Activated naive CD4-positive, alpha-beta T cell treated with anti-CD3 and anti-CD28 coated beads, Interleukin-2, amount 10 ng/mL, durations not matched to agents 7 days and 5 days (primary cell): ENCODE data around the gene MLX.

Experiments used
- CTCF ChIA-PET: fragments of 350-600 bp; sonication (Branson Sonifier 250); formaldehyde crosslinking; loops from one replicate; lab custom pipeline; 2021; ENCODE audit warnings: antibody characterized with exemption; lab: Charles Lee
- DNase-seq: peaks from one replicate; pipeline ENCODE4 v3.0.0-alpha.2; 2020
- H3K27ac Mint-ChIP-seq: one replicate; pipeline ENCODE4 v1.8.0; 2021; ENCODE audit warnings: mild to moderate bottlenecking, moderate library complexity, mixed read lengths
- H3K27me3 Mint-ChIP-seq: one replicate; pipeline ENCODE4 v1.8.0; 2021; ENCODE audit warnings: mild to moderate bottlenecking, mixed read lengths
- H3K36me3 Mint-ChIP-seq: one replicate; pipeline ENCODE4 v1.8.0; 2021; ENCODE audit warnings: mixed read lengths
- H3K4me1 Mint-ChIP-seq: one replicate; pipeline ENCODE4 v1.8.0; 2021; ENCODE audit warnings: mixed read lengths
- H3K4me3 Mint-ChIP-seq: one replicate; pipeline ENCODE4 v1.8.0; 2021; ENCODE audit warnings: mild to moderate bottlenecking, moderate library complexity, mixed read lengths
- H3K9me3 Mint-ChIP-seq: one replicate; pipeline ENCODE4 v1.8.0; 2021; ENCODE audit warnings: mixed read lengths

MLX gene

GRCh38 chr17:42566883-42567573 lies at the start of gene MLX:
Gene MLX (plus strand): TSS chr17:42567100. CDS start chr17:42567125, 25 bp downstream.
- H3K9me3 Mint-ChIP-seq = no peaks in the 10 kb centered on the region
- CTCF ChIA-PET = interaction anchor here (1.0 to 2.7 kb wide), 2 partner anchors 11 to 37 kb away, joined by 3 to 20 read pairs; partner anchors contain the start of gene PSMC3IP
- H3K4me1 Mint-ChIP-seq = peaks cover 61% of the 10 kb centered on the region
- H3K27me3 Mint-ChIP-seq = peaks cover 6% of the 10 kb centered on the region
- H3K4me3 Mint-ChIP-seq = peak within 1 kb of the TSS; percentile 93
- peaks cover 58% of the 10 kb centered on the region for H3K36me3 Mint-ChIP-seq
- H3K27ac Mint-ChIP-seq = peak within 1 kb of the TSS; percentile 95
- peak; percentile 94 for DNase-seq

GRCh38 chr17:42517516-42517915 lies 49.4 kb upstream of the MLX start:
- CTCF ChIA-PET = interaction anchor here (0.7 to 5.8 kb wide), 19 partner anchors 10 to 305 kb away, joined by 3 to 76 read pairs (median 5); partner anchors contain the start of gene CAVIN1
- peak; percentile 89 for DNase-seq
- Mint-ChIP-seq H3K9me3 (no peaks in the 10 kb centered on the region), H3K27me3 (peaks cover 64% of the 10 kb centered on the region), H3K4me3 (no peak overlapping the region), H3K4me1 (peaks cover 5% of the 10 kb centered on the region), H3K27ac (no peak overlapping the region), H3K36me3 (no peaks in the 10 kb centered on the region)

- no peak for DNase-seq
- H3K27ac Mint-ChIP-seq = no peak overlapping the region
- H3K4me3 Mint-ChIP-seq = no peak overlapping the region
- no peaks in the 10 kb centered on the region for H3K36me3 Mint-ChIP-seq
- H3K9me3 Mint-ChIP-seq = no peaks in the 10 kb centered on the region
- H3K27me3 Mint-ChIP-seq = peaks cover 65% of the 10 kb centered on the region
- peaks cover 5% of the 10 kb centered on the region for H3K4me1 Mint-ChIP-seq
- CTCF ChIA-PET = interaction anchor here (0.7 to 5.8 kb wide), 21 partner anchors 9 to 306 kb away, joined by 3 to 76 read pairs (median 5); partner anchors contain the start of gene CAVIN1
Observed at GRCh38 chr17:42518046-42518754, 48.7 kb upstream of the MLX start.

- Mint-ChIP-seq H3K4me3 (no peak overlapping the region), H3K36me3 (no peaks in the 10 kb centered on the region), H3K27me3 (peaks cover 62% of the 10 kb centered on the region), H3K9me3 (no peaks in the 10 kb centered on the region), H3K27ac (no peak overlapping the region), H3K4me1 (peaks cover 5% of the 10 kb centered on the region)
- no peak for DNase-seq
- CTCF ChIA-PET = interaction anchor here (0.8 to 5.8 kb wide), 16 partner anchors 8 to 296 kb away, joined by 3 to 76 read pairs (median 5); no protein-coding TSS in a partner anchor
Observed at GRCh38 chr17:42518755-42519545, 48.0 kb upstream of the MLX start.

- Mint-ChIP-seq H3K27ac (no peak overlapping the region), H3K9me3 (no peaks in the 10 kb centered on the region), H3K36me3 (no peaks in the 10 kb centered on the region), H3K4me3 (no peak overlapping the region), H3K27me3 (peaks cover 57% of the 10 kb centered on the region), H3K4me1 (peaks cover 5% of the 10 kb centered on the region)
- CTCF ChIA-PET = interaction anchor here (0.8 to 5.8 kb wide), 12 partner anchors 7 to 208 kb away, joined by 3 to 76 read pairs (median 5); no protein-coding TSS in a partner anchor
- DNase-seq = no peak
Observed at GRCh38 chr17:42519546-42520491, 47.1 kb upstream of the MLX start.

- H3K4me1 Mint-ChIP-seq = peaks cover 5% of the 10 kb centered on the region
- CTCF ChIA-PET = interaction anchor here (0.8 to 5.8 kb wide), 9 partner anchors 8 to 105 kb away, joined by 3 to 76 read pairs (median 5); no protein-coding TSS in a partner anchor
- DNase-seq = peak; percentile 53
- no peak overlapping the region for H3K27ac Mint-ChIP-seq
- H3K36me3 Mint-ChIP-seq = no peaks in the 10 kb centered on the region
- no peaks in the 10 kb centered on the region for H3K9me3 Mint-ChIP-seq
- H3K27me3 Mint-ChIP-seq = peaks cover 55% of the 10 kb centered on the region
- H3K4me3 Mint-ChIP-seq = no peak overlapping the region
Observed at GRCh38 chr17:42520540-42520951, 46.4 kb upstream of the MLX start.

GRCh38 chr17:42521036-42521435 lies 45.9 kb upstream of the MLX start:
- peaks cover 6% of the 10 kb centered on the region for H3K4me1 Mint-ChIP-seq
- CTCF ChIA-PET = interaction anchor here (0.8 to 5.8 kb wide), 8 partner anchors 9 to 106 kb away, joined by 3 to 76 read pairs (median 5); no protein-coding TSS in a partner anchor

GRCh38 chr17:42521666-42522262 lies 45.1 kb upstream of the MLX start:
- CTCF ChIA-PET = interaction anchor here (0.6 to 5.8 kb wide), 4 partner anchors 9 to 476 kb away, joined by 3 to 76 read pairs (median 9); no protein-coding TSS in a partner anchor
- no peak overlapping the region for H3K4me3 Mint-ChIP-seq
- H3K27me3 Mint-ChIP-seq = peaks cover 52% of the 10 kb centered on the region

More at GRCh38 chr17:42521036-42521435, 45.9 kb upstream of the MLX start:
- H3K9me3 Mint-ChIP-seq = no peaks in the 10 kb centered on the region
- H3K4me3 Mint-ChIP-seq = no peak overlapping the region
- peaks cover 55% of the 10 kb centered on the region for H3K27me3 Mint-ChIP-seq
- H3K36me3 Mint-ChIP-seq = no peaks in the 10 kb centered on the region
- DNase-seq = no peak
- H3K27ac Mint-ChIP-seq = no peak overlapping the region

GRCh38 chr17:42522263-42522790 lies 44.6 kb upstream of the MLX start:
- peaks cover 55% of the 10 kb centered on the region for H3K27me3 Mint-ChIP-seq
- H3K27ac Mint-ChIP-seq = no peak overlapping the region
- CTCF ChIA-PET = interaction anchor here (1.2 kb wide), 1 partner anchor 107 kb away, joined by 3 read pairs; no protein-coding TSS in a partner anchor
- peaks cover 10% of the 10 kb centered on the region for H3K4me1 Mint-ChIP-seq
- no peaks in the 10 kb centered on the region for H3K36me3 Mint-ChIP-seq
- DNase-seq = no peak
- H3K9me3 Mint-ChIP-seq = no peaks in the 10 kb centered on the region
- no peak overlapping the region for H3K4me3 Mint-ChIP-seq

More at GRCh38 chr17:42521666-42522262, 45.1 kb upstream of the MLX start:
- Mint-ChIP-seq H3K9me3 (no peaks in the 10 kb centered on the region), H3K36me3 (no peaks in the 10 kb centered on the region), H3K27ac (no peak overlapping the region), H3K4me1 (peaks cover 8% of the 10 kb centered on the region)
- DNase-seq = no peak

GRCh38 chr17:42522798-42523278 lies 44.1 kb upstream of the MLX start:
- no peak overlapping the region for H3K4me3 Mint-ChIP-seq
- DNase-seq = no peak
- no peak overlapping the region for H3K27ac Mint-ChIP-seq
- H3K4me1 Mint-ChIP-seq = peaks cover 6% of the 10 kb centered on the region
- H3K27me3 Mint-ChIP-seq = peaks cover 57% of the 10 kb centered on the region
- no peaks in the 10 kb centered on the region for H3K36me3 Mint-ChIP-seq
- CTCF ChIA-PET = interaction anchor here (1.2 kb wide), 1 partner anchor 108 kb away, joined by 3 read pairs; no protein-coding TSS in a partner anchor
- no peaks in the 10 kb centered on the region for H3K9me3 Mint-ChIP-seq

- no peaks in the 10 kb centered on the region for H3K36me3 Mint-ChIP-seq
- H3K27me3 Mint-ChIP-seq = peaks cover 41% of the 10 kb centered on the region
- H3K4me3 Mint-ChIP-seq = no peak overlapping the region
- no peaks in the 10 kb centered on the region for H3K9me3 Mint-ChIP-seq
- H3K4me1 Mint-ChIP-seq = peaks cover 27% of the 10 kb centered on the region
- no peak for DNase-seq
- CTCF ChIA-PET = no interaction called here
- H3K27ac Mint-ChIP-seq = no peak overlapping the region
Observed at GRCh38 chr17:42525221-42525620, 41.7 kb upstream of the MLX start.

GRCh38 chr17:42526031-42526444 lies 40.9 kb upstream of the MLX start:
- H3K9me3 Mint-ChIP-seq = no peaks in the 10 kb centered on the region
- H3K36me3 Mint-ChIP-seq = no peaks in the 10 kb centered on the region
- peaks cover 34% of the 10 kb centered on the region for H3K27me3 Mint-ChIP-seq
- DNase-seq = no peak
- no peak overlapping the region for H3K4me3 Mint-ChIP-seq
- H3K27ac Mint-ChIP-seq = no peak overlapping the region
- peaks cover 35% of the 10 kb centered on the region for H3K4me1 Mint-ChIP-seq
- CTCF ChIA-PET = interaction anchor here (1.0 to 1.4 kb wide), 2 partner anchors 120 to 304 kb away, joined by 3 to 4 read pairs; no protein-coding TSS in a partner anchor
